Nephron progenitor cell (in vitro differentiated cells): Measurements from ENCODE around the gene EMC7.
A peak's percentile ranks its signal among the peaks of the same experiment; 100 is the strongest.

ENCODE experiments used
- DNase-seq: peaks from one replicate; pipeline ENCODE4 v3.0.0; 2021
- H3K27ac Mint-ChIP-seq: 2 replicates; pipeline ENCODE4 v1.8.0; 2021; ENCODE audit warnings: mild to moderate bottlenecking, moderate library complexity, mixed read lengths
- H3K27me3 Mint-ChIP-seq: 2 replicates; pipeline ENCODE4 v1.8.0; 2021; ENCODE audit warnings: mild to moderate bottlenecking, low read depth, mixed read lengths; ENCODE audit not compliant: poor library complexity
- H3K36me3 Mint-ChIP-seq: 2 replicates; pipeline ENCODE4 v1.8.0; 2021; ENCODE audit warnings: low read depth, mixed read lengths
- H3K4me1 Mint-ChIP-seq: 2 replicates; pipeline ENCODE4 v1.8.0; 2021; ENCODE audit warnings: mixed read lengths
- H3K4me3 Mint-ChIP-seq: 2 replicates; pipeline ENCODE4 v1.8.0; 2021; ENCODE audit warnings: mild to moderate bottlenecking, moderate library complexity, mixed read lengths
- H3K9me3 Mint-ChIP-seq: 2 replicates; pipeline ENCODE4 v1.8.0; 2021; ENCODE audit warnings: mild to moderate bottlenecking, moderate library complexity, mixed read lengths
- CTCF ChIP-seq: fragments of 200-600 bp; sonication (generic); IDR thresholded peaks from 2 replicates; pipeline ENCODE4 v1.5.0; 2021; ENCODE audit warnings: antibody characterized with exemption

The EMC7 gene

GRCh38 chr15:34049112-34049511, 52.5 kb downstream of the EMC7 start:
- peaks cover 22% of the 10 kb centered on the region for H3K36me3 Mint-ChIP-seq
- H3K9me3 Mint-ChIP-seq = peaks cover 63% of the 10 kb centered on the region
- no peak overlapping the region for H3K27ac Mint-ChIP-seq
- H3K27me3 Mint-ChIP-seq = peaks cover 16% of the 10 kb centered on the region
- no peak for TF ChIP-seq CTCF
- H3K4me3 Mint-ChIP-seq = no peak overlapping the region
- no peaks in the 10 kb centered on the region for H3K4me1 Mint-ChIP-seq
- DNase-seq = no peak

GRCh38 chr15:34047893-34048775, 53.5 kb downstream of the EMC7 start:
- Mint-ChIP-seq H3K36me3 (peaks cover 22% of the 10 kb centered on the region), H3K4me3 (no peak overlapping the region), H3K27me3 (peaks cover 13% of the 10 kb centered on the region), H3K4me1 (no peaks in the 10 kb centered on the region), H3K27ac (no peak overlapping the region), H3K9me3 (peaks cover 54% of the 10 kb centered on the region)
- TF ChIP-seq CTCF = no peak
- no peak for DNase-seq

- H3K27ac Mint-ChIP-seq = no peak overlapping the region
- no peak overlapping the region for H3K4me3 Mint-ChIP-seq
- peaks cover 22% of the 10 kb centered on the region for H3K36me3 Mint-ChIP-seq
- no peak for TF ChIP-seq CTCF
- no peaks in the 10 kb centered on the region for H3K4me1 Mint-ChIP-seq
- H3K27me3 Mint-ChIP-seq = peaks cover 10% of the 10 kb centered on the region
- H3K9me3 Mint-ChIP-seq = peaks cover 41% of the 10 kb centered on the region
- no peak for DNase-seq
Observed at GRCh38 chr15:34046471-34047145, 55.1 kb downstream of the EMC7 start.

- no peak for DNase-seq
- peaks cover 2% of the 10 kb centered on the region for H3K36me3 Mint-ChIP-seq
- H3K27ac Mint-ChIP-seq = no peak overlapping the region
- no peak overlapping the region for H3K4me3 Mint-ChIP-seq
- peaks cover 13% of the 10 kb centered on the region for H3K9me3 Mint-ChIP-seq
- peaks cover 11% of the 10 kb centered on the region for H3K4me1 Mint-ChIP-seq
- peaks cover 5% of the 10 kb centered on the region for H3K27me3 Mint-ChIP-seq
- no peak for TF ChIP-seq CTCF
Observed at GRCh38 chr15:34043813-34044212, 57.8 kb downstream of the EMC7 start.

GRCh38 chr15:34043391-34043790, 58.3 kb downstream of the EMC7 start:
- TF ChIP-seq CTCF = no peak
- Mint-ChIP-seq H3K27ac (no peak overlapping the region), H3K36me3 (no peaks in the 10 kb centered on the region), H3K9me3 (peaks cover 10% of the 10 kb centered on the region), H3K4me1 (peaks cover 11% of the 10 kb centered on the region), H3K4me3 (no peak overlapping the region), H3K27me3 (peaks cover 5% of the 10 kb centered on the region)
- DNase-seq = no peak

GRCh38 chr15:34039790-34040113, 61.9 kb downstream of the EMC7 start:
- H3K4me3 Mint-ChIP-seq = peak overlapping the region; percentile 84
- peaks cover 24% of the 10 kb centered on the region for H3K4me1 Mint-ChIP-seq
- TF ChIP-seq CTCF = no peak
- no peak for DNase-seq
- peaks cover 5% of the 10 kb centered on the region for H3K27me3 Mint-ChIP-seq
- H3K9me3 Mint-ChIP-seq = no peaks in the 10 kb centered on the region
- H3K27ac Mint-ChIP-seq = no peak overlapping the region
- no peaks in the 10 kb centered on the region for H3K36me3 Mint-ChIP-seq
